ENCODE measurements around the gene ITCH. TPM values are rescaled to one million over a fixed set of nuclear protein-coding genes. Genes with fewer than 3 reads are reported as not detected.

The ITCH gene
- total and polyA plus RNA-seq, 2 donors (not counting 3 experiments of a cell fraction or from before 2014, with no cell fraction given): 6.4 to 57.4 TPM

- FAIRE-seq (no peak), DNase-seq (ENCODE audit: low read depth, low spot score) (no peak)
- dilution Hi-C loops (cut with MboI; ENCODE audit: extremely low pct_ligation_motif_present, low sequenced_read_pairs) (no loop called here), intact Hi-C loops (cut with micrococcal nuclease) (no loop called here)
- Histone ChIP-seq H3K4me2 (ENCODE audit: insufficient read depth, low read length) (no peak overlapping the region), H3K79me2 (ENCODE audit: control insufficient read depth, insufficient read depth, low read length) (no peaks in the 10 kb centered on the region), H2AFZ (ENCODE audit: low read depth, low read length) (no peak overlapping the region), H3K9me1 (replicated peaks; ENCODE audit: control insufficient read depth, extremely low read depth, insufficient read depth, low read length) (no peaks in the 10 kb centered on the region), H3K27me3 (ENCODE audit: control insufficient read depth in 2 of 2, insufficient read depth in 2 of 2, low read length in 2 of 2) (no peaks in the 10 kb centered on the region), H3K4me3 (replicated peaks in 1 of 3; ENCODE audit: insufficient read depth in 1 of 3, low read depth in 1 of 3, low read length in 3 of 3) (no peak overlapping the region), H4K20me1 (replicated peaks; ENCODE audit: control insufficient read depth, extremely low read depth, insufficient read depth, low read length) (no peaks in the 10 kb centered on the region), H3K27ac (ENCODE audit: insufficient read depth, low read depth, low read length) (no peak overlapping the region), H3K4me1 (ENCODE audit: control insufficient read depth, extremely low read depth, insufficient read depth, low read length) (peaks cover 8% of the 10 kb centered on the region), H3K9ac (replicated peaks; ENCODE audit: extremely low read depth, insufficient read depth, low read length) (no peak overlapping the region), H3K9me3 (replicated peaks; ENCODE audit: control insufficient read depth, insufficient read depth, low read length) (no peaks in the 10 kb centered on the region), H3K36me3 (ENCODE audit: control insufficient read depth in 2 of 2, extremely low read depth in 1 of 2, insufficient read depth in 2 of 2, low read length in 2 of 2) (no peaks in the 10 kb centered on the region)
- TF ChIP-seq MAX (IDR thresholded peaks at IDR 0.05; ENCODE audit: insufficient read depth, insufficient read length): no peak
- no peak for TF ChIP-seq FOS (IDR thresholded peaks at IDR 0.05; ENCODE audit: borderline replicate concordance, insufficient read depth, low read length)
- no peak for TF ChIP-seq POLR2A (IDR thresholded peaks at IDR 0.05; ENCODE audit: low read depth, low read length)
- no peak for TF ChIP-seq GATA2 (IDR thresholded peaks at IDR 0.05; ENCODE audit: insufficient read depth, insufficient read length, low read depth, low read length)
- no peak for TF ChIP-seq POLR2AphosphoS5 (IDR thresholded peaks at IDR 0.05; ENCODE audit: insufficient read depth, low read depth, low read length)
- no peak for TF ChIP-seq JUN (IDR thresholded peaks at IDR 0.05; ENCODE audit: borderline replicate concordance, insufficient read depth, insufficient read length, low read depth)
- TF ChIP-seq EZH2 (IDR thresholded peaks at IDR 0.05; ENCODE audit: borderline replicate concordance, low read depth, low read length, severe bottlenecking): no peak
- no peak for TF ChIP-seq MYC (IDR thresholded peaks at IDR 0.05; ENCODE audit: low read depth, low read length)
- TF ChIP-seq CTCF (IDR thresholded peaks at IDR 0.05; ENCODE audit: extremely low read depth in 1 of 2, insufficient read depth in 1 of 2, low read depth in 1 of 2, low read length in 2 of 2): no peak
- ChIA-PET CTCF (interaction anchor here (1.5 kb wide), 1 partner anchor 19 kb away, joined by 5 read pairs; no protein-coding TSS in a partner anchor), POLR2A (no interaction called here)
- BruUV-seq (replicated peaks): no TSS peak
Measured at GRCh38 chr20:34331838-34332237, 31.2 kb upstream of the ITCH start.

Measured in endothelial cell of umbilical vein (primary cell).